H9 (cell line): ENCODE results near the gene GDI1. TPM values are rescaled to one million over a fixed set of nuclear protein-coding genes. Genes with fewer than 3 reads are reported as not detected.

Experiments
- DNase-seq: peaks from one replicate; pipeline ENCODE4 v3.0.0-alpha.2; 2017
- H2AFZ ChIP-seq: one replicate; pipeline ENCODE4 v1.6.1; 2013; ENCODE audit warnings: mild to moderate bottlenecking, low read length, control low read depth, moderate library complexity
- H2AK5ac ChIP-seq: 2 replicates; pipeline ENCODE4 v1.6.1; 2013; ENCODE audit warnings: low read length, control low read depth, mixed read lengths; ENCODE audit not compliant: insufficient read length
- H2BK120ac ChIP-seq: one replicate; pipeline ENCODE4 v1.6.1; 2013; ENCODE audit warnings: low read depth, mild to moderate bottlenecking, low read length, control low read depth, inconsistent platforms; ENCODE audit not compliant: poor library complexity, severe bottlenecking
- H2BK12ac ChIP-seq: 2 replicates; pipeline ENCODE4 v1.6.1; 2013; ENCODE audit warnings: low read length, control low read depth, mixed read lengths, low read depth; ENCODE audit not compliant: insufficient read length
- H2BK15ac ChIP-seq: 2 replicates; pipeline ENCODE4 v1.6.1; 2013; ENCODE audit warnings: low read depth, low read length, control low read depth
- H2BK20ac ChIP-seq: one replicate; pipeline ENCODE4 v1.6.1; 2013; ENCODE audit warnings: low read depth, mild to moderate bottlenecking, low read length, control low read depth, inconsistent platforms; ENCODE audit not compliant: poor library complexity, severe bottlenecking
- H2BK5ac ChIP-seq: 2 replicates; pipeline ENCODE4 v1.6.1; 2013; ENCODE audit warnings: low read length, control low read depth, mixed read lengths; ENCODE audit not compliant: insufficient read length
- H3K14ac ChIP-seq: 2 replicates; pipeline ENCODE4 v1.6.1; 2013; ENCODE audit warnings: low read length, control low read depth; ENCODE audit not compliant: insufficient read depth
- H3K18ac ChIP-seq: 2 replicates; pipeline ENCODE4 v1.6.1; 2013; ENCODE audit warnings: low read depth, mild to moderate bottlenecking, mixed read lengths, low read length, control low read depth; ENCODE audit not compliant: insufficient read length
- H3K23ac ChIP-seq: 2 replicates; pipeline ENCODE4 v1.6.1; 2013; ENCODE audit warnings: low read length, control low read depth, mixed read lengths, low read depth; ENCODE audit not compliant: insufficient read length
- H3K23me2 ChIP-seq: 2 replicates; pipeline ENCODE4 v1.6.1; 2013; ENCODE audit warnings: low read depth, mild to moderate bottlenecking, mixed read lengths, low read length, control low read depth; ENCODE audit not compliant: insufficient read length, poor library complexity, severe bottlenecking
- H3K27ac ChIP-seq: 2 replicates; pipeline ENCODE4 v1.5.1; 2013; ENCODE audit warnings: low read length, control low read depth, mixed read lengths, low read depth; ENCODE audit not compliant: insufficient read length
- H3K27me3 ChIP-seq: 2 replicates; pipeline ENCODE4 v1.6.1; 2013; ENCODE audit warnings: low read length, control low read depth, inconsistent platforms; ENCODE audit not compliant: insufficient read depth
- H3K4ac ChIP-seq: 2 replicates; pipeline ENCODE4 v1.6.1; 2013; ENCODE audit warnings: low read depth, mild to moderate bottlenecking, control low read depth, inconsistent platforms, low read length, moderate library complexity
- H3K4me1 ChIP-seq: 2 replicates; pipeline ENCODE4 v1.6.1; 2013; ENCODE audit warnings: low read length, control low read depth, inconsistent platforms; ENCODE audit not compliant: insufficient read depth
- H3K4me2 ChIP-seq: 2 replicates; pipeline ENCODE4 v1.6.1; 2013; ENCODE audit warnings: low read length, control low read depth, mixed read lengths; ENCODE audit not compliant: insufficient read length, insufficient read depth
- H3K56ac ChIP-seq: 2 replicates; pipeline ENCODE4 v1.6.1; 2013; ENCODE audit warnings: low read depth, mild to moderate bottlenecking, mixed read lengths, low read length, control low read depth; ENCODE audit not compliant: insufficient read length
- H3K79me1 ChIP-seq: 2 replicates; pipeline ENCODE4 v1.6.1; 2013; ENCODE audit warnings: low read depth, mild to moderate bottlenecking, moderate library complexity, low read length, control low read depth, inconsistent platforms; ENCODE audit not compliant: insufficient read depth, poor library complexity, severe bottlenecking
- H3K79me2 ChIP-seq: 2 replicates; pipeline ENCODE4 v1.6.1; 2013; ENCODE audit warnings: low read length, control low read depth, inconsistent platforms; ENCODE audit not compliant: insufficient read depth
- H3K9ac ChIP-seq: 2 replicates; pipeline ENCODE4 v1.6.1; 2013; ENCODE audit warnings: low read length, control low read depth, mixed read lengths; ENCODE audit not compliant: insufficient read length; ENCODE audit errors: extremely low read depth
- H3K9me3 ChIP-seq: one replicate; pipeline ENCODE4 v1.6.1; 2013; ENCODE audit warnings: low read depth, low read length, inconsistent platforms; ENCODE audit not compliant: control insufficient read depth
- H3T11ph ChIP-seq: one replicate; pipeline ENCODE4 v1.6.1; 2013; ENCODE audit warnings: mild to moderate bottlenecking, low read length, control low read depth, inconsistent platforms
- H4K20me1 ChIP-seq: one replicate; pipeline ENCODE4 v1.6.1; 2013; ENCODE audit not compliant: control insufficient read depth, insufficient read length, insufficient read depth
- H4K5ac ChIP-seq: 2 replicates; pipeline ENCODE4 v1.6.1; 2013; ENCODE audit warnings: low read depth, mild to moderate bottlenecking, mixed read lengths, low read length, control low read depth; ENCODE audit not compliant: insufficient read length
- H4K8ac ChIP-seq: replicated peaks from 2 replicates; pipeline ENCODE4 v1.6.1; 2013; ENCODE audit warnings: low read length, control low read depth, mixed read lengths, low read depth; ENCODE audit not compliant: insufficient read length
- H4K91ac ChIP-seq: 2 replicates; pipeline ENCODE4 v1.6.1; 2013; ENCODE audit warnings: low read depth, mild to moderate bottlenecking, moderate library complexity, mixed read lengths, low read length, control low read depth; ENCODE audit not compliant: insufficient read length
- H3K27ac Mint-ChIP-seq, 3 experiments: 2 replicates in 2 of 3; 3 replicates in 1 of 3; pipeline ENCODE4 v1.8.0; 2020 to 2021; ENCODE audit warnings: mixed read lengths in 3 of 3, mild to moderate bottlenecking in 1 of 3, moderate library complexity in 1 of 3
- H3K27me3 Mint-ChIP-seq: 2 replicates; pipeline ENCODE4 v1.8.0; 2021; ENCODE audit warnings: low read depth, mild to moderate bottlenecking, moderate library complexity, mixed read lengths
- H3K36me3 Mint-ChIP-seq, 3 experiments: 2 replicates in 2 of 3; 3 replicates in 1 of 3; pipeline ENCODE4 v1.8.0; 2020 to 2021; ENCODE audit warnings: low read depth in 3 of 3, mixed read lengths in 3 of 3; ENCODE audit not compliant: insufficient read depth in 1 of 3
- H3K4me1 Mint-ChIP-seq, 2 experiments: 2 replicates each; pipeline ENCODE4 v1.8.0; 2020; ENCODE audit warnings: mixed read lengths in 2 of 2
- H3K4me3 Mint-ChIP-seq, 2 experiments: 2 replicates in 1 of 2; 3 replicates in 1 of 2; pipeline ENCODE4 v1.8.0; 2020 to 2021; ENCODE audit warnings: mild to moderate bottlenecking in 2 of 2, mixed read lengths in 2 of 2, moderate library complexity in 1 of 2
- H3K9me3 Mint-ChIP-seq, 2 experiments: 2 replicates in 1 of 2; 3 replicates in 1 of 2; pipeline ENCODE4 v1.8.0; 2020; ENCODE audit warnings: mild to moderate bottlenecking in 2 of 2, mixed read lengths in 2 of 2, moderate library complexity in 1 of 2
- WGBS: extraction: QIAGEN DNeasy Blood & Tissue Kit; methylation state at CpG from one replicate; pipeline ENCODE4 v1.1.7; 2013; ENCODE audit warnings: missing lambda C conversion rate, low lambda C conversion rate, mixed read lengths; ENCODE audit not compliant: insufficient read length; ENCODE audit errors: extremely low coverage; 5-methylcytosine and 5-hydroxymethylcytosine counted together
- total RNA-seq: library from RNA; stranded (reverse); gene quantifications from 2 replicates; pipeline ENCODE4 v1.2.1, GENCODE V29; 2021
- TF ChIP-seq, protein P1 (sequence below): fragments of 200-600 bp; sonication (generic); conservative IDR thresholded peaks from 3 replicates; pipeline ENCODE4 v1.8.0; 2021; ENCODE audit warnings: antibody characterized with exemption, mild to moderate bottlenecking

Gene GDI1
- total RNA-seq, 1 experiment from 2014 or later: 111 TPM

DNA sequence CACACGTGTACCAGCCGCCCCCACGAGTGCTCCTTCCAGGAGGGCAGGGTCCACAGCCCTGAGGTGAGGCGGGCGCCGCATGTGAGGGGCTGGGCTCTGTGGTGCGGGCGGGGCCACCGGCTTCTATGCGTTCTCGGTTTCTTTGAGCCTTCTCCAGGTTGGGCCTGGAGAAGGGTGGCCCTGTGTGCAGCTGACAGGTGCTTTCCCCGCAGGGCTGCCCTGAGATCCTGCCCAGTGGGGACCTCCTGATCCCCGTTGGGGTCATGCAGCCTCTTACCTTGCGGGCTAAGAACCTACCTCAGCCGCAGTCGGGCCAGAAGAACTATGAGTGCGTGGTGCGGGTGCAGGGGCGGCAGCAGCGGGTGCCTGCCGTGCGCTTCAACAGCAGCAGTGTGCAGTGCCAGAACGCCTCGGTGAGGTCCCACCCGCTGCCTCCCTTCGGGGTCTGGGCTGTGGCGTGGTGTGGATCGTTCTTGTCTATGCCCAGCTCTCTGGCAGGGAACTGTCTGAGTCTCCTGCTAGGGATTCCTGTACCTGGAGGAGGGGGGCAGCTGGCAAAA lies 27.9 kb downstream of the GDI1 start:
- Histone ChIP-seq H3K18ac (no peak overlapping the region), H2AFZ (no peak overlapping the region), H3T11ph (no peak overlapping the region), H2BK12ac (no peak overlapping the region), H2BK20ac (no peak overlapping the region), H2AK5ac (no peak overlapping the region), H4K20me1 (no peaks in the 10 kb centered on the region), H3K56ac (no peak overlapping the region), H2BK5ac (no peak overlapping the region), H4K91ac (no peak overlapping the region), H3K23ac (no peak overlapping the region), H3K14ac (no peak overlapping the region), H4K8ac (no peak overlapping the region), H3K4me1 (no peaks in the 10 kb centered on the region), H3K27me3 (no peaks in the 10 kb centered on the region), H3K9ac (no peak overlapping the region), H2BK15ac (no peak overlapping the region), H3K4ac (no peak overlapping the region), H3K79me2 (no peaks in the 10 kb centered on the region), H3K27ac (no peak overlapping the region), H4K5ac (no peak overlapping the region), H2BK120ac (no peak overlapping the region), H3K79me1 (no peaks in the 10 kb centered on the region), H3K23me2 (no peaks in the 10 kb centered on the region), H3K9me3 (peaks cover 24% of the 10 kb centered on the region), H3K4me2 (no peak overlapping the region)
- WGBS: no CpG with 5 or more reads among the region's 28 CpGs
- Mint-ChIP-seq H3K4me1 (no peaks in the 10 kb centered on the region), H3K36me3 (peaks cover 19 to 54% (median 46%) of the 10 kb centered on the region in 3 experiments), H3K9me3 (peaks cover 50 to 84% of the 10 kb centered on the region in 2 experiments), H3K4me3 (no peak overlapping the region), H3K27ac (no peak overlapping the region), H3K27me3 (no peaks in the 10 kb centered on the region; the same call in 1 of the 2 replicates)
- no peak for DNase-seq
- TF ChIP-seq, protein P1, sequence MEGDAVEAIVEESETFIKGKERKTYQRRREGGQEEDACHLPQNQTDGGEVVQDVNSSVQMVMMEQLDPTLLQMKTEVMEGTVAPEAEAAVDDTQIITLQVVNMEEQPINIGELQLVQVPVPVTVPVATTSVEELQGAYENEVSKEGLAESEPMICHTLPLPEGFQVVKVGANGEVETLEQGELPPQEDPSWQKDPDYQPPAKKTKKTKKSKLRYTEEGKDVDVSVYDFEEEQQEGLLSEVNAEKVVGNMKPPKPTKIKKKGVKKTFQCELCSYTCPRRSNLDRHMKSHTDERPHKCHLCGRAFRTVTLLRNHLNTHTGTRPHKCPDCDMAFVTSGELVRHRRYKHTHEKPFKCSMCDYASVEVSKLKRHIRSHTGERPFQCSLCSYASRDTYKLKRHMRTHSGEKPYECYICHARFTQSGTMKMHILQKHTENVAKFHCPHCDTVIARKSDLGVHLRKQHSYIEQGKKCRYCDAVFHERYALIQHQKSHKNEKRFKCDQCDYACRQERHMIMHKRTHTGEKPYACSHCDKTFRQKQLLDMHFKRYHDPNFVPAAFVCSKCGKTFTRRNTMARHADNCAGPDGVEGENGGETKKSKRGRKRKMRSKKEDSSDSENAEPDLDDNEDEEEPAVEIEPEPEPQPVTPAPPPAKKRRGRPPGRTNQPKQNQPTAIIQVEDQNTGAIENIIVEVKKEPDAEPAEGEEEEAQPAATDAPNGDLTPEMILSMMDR: no peak
